ENCODE measurements around the gene TBK1. TPM values are rescaled to one million over a fixed set of nuclear protein-coding genes. Genes with fewer than 3 reads are reported as not detected.

TBK1 gene
- total and polyA plus RNA-seq, 9 of the 15 experiments (the other 6 are each of a cell fraction or from before 2014, with no cell fraction given), result 20.4 to 42.0 (median 27.8) TPM

DNA sequence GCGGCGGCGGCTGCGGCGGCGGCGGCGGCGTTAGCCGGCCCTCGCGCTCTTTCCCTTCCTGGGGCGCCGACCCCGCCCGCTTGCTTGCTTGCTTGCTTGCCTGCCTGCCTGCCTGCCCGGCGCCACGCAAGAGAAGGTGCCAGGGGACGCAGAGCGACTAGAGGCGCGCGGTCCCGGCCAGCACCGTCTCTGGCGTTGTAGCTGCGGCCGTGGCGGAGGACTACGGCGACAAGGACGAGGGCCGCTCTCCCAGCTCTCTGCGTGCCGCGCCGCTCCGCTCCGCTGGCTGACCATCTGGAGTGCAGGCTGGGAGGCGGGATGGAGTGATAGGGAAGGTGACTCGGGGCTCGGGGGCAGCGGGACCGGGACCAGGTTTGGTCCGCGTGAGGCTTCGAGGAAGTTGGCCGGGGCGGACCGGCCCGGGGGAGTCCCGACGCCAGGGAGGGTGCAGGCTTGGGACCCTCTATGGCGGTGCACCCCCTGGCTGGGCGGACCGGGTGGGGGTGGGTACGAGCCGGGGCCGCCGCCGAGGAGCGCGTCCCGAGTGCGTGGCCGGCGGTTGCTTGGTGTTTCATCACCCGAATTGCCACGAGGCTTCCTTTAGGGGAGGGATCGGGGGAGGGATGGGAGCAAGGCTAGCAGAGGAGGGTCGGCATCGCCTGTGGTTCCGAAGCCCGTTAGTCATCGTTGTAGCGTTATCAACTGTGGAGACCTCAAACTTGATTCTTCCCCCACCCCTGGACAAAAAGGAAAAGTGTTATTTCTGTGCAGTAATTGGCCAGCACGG is 47.3 kb upstream of the TBK1 start (continued):
- TF ChIP-seq, protein P1, sequence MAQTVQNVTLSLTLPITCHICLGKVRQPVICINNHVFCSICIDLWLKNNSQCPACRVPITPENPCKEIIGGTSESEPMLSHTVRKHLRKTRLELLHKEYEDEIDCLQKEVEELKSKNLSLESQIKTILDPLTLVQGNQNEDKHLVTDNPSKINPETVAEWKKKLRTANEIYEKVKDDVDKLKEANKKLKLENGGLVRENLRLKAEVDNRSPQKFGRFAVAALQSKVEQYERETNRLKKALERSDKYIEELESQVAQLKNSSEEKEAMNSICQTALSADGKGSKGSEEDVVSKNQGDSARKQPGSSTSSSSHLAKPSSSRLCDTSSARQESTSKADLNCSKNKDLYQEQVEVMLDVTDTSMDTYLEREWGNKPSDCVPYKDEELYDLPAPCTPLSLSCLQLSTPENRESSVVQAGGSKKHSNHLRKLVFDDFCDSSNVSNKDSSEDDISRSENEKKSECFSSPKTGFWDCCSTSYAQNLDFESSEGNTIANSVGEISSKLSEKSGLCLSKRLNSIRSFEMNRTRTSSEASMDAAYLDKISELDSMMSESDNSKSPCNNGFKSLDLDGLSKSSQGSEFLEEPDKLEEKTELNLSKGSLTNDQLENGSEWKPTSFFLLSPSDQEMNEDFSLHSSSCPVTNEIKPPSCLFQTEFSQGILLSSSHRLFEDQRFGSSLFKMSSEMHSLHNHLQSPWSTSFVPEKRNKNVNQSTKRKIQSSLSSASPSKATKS (CRISPR knock-in tag; IDR thresholded peaks at IDR 0.05), result no peak
- TF ChIP-seq ZKSCAN1 (IDR thresholded peaks at IDR 0.05; ENCODE audit: low read depth, low read length), result no peak
- TF ChIP-seq ZNF184 (CRISPR knock-in tag; IDR thresholded peaks at IDR 0.05), result no peak
- peak; percentile 62 for TF ChIP-seq CTBP1 (IDR thresholded peaks at IDR 0.05; ENCODE audit: borderline replicate concordance)
- no peak for TF ChIP-seq EZH2 (IDR thresholded peaks at IDR 0.05; ENCODE audit: borderline replicate concordance, low read depth, low read length)
- TF ChIP-seq ELK3 (CRISPR knock-in tag; IDR thresholded peaks at IDR 0.05), result no peak
- TF ChIP-seq PHF8 (IDR thresholded peaks at IDR 0.05; ENCODE audit: borderline replicate concordance, low read length), result peak; percentile 92
- no peak; a peak in 1 of 4 replicates for TF ChIP-seq BCLAF1 (IDR thresholded peaks at IDR 0.05; ENCODE audit: borderline replicate concordance in 1 of 2, control insufficient read depth in 1 of 2, low read depth in 2 of 2, low read length in 1 of 2)
- TF ChIP-seq HDAC2 (IDR thresholded peaks at IDR 0.05), result no peak
- peak; percentile 77 for TF ChIP-seq POLR2AphosphoS5 (IDR thresholded peaks at IDR 0.05; ENCODE audit: control insufficient read depth, insufficient read depth, low read depth, low read length)
- TF ChIP-seq ZNF140 (CRISPR knock-in tag; IDR thresholded peaks at IDR 0.05), result no peak
- no peak for TF ChIP-seq MEF2D (tag; conservative IDR thresholded peaks at IDR 0.05; ENCODE audit: low read depth)
- no peak for TF ChIP-seq PPARD (CRISPR knock-in tag; IDR thresholded peaks at IDR 0.05)
- peak; percentile 84; the same call in 1 of the 2 replicates for TF ChIP-seq MTA3 (IDR thresholded peaks at IDR 0.05; ENCODE audit: borderline replicate concordance)
- no peak for TF ChIP-seq CUX1 (CRISPR knock-in tag; IDR thresholded peaks at IDR 0.05)
